ENCODE measurements around the gene SPNS2.

GRCh38 chr17:4492721-4493561, 5.7 kb upstream of the SPNS2 start:
- TF ChIP-seq POLR2AphosphoS5 (IDR thresholded peaks at IDR 0.05; ENCODE audit: borderline replicate concordance, low read depth, low read length): no peak
- TF ChIP-seq EZH2 (IDR thresholded peaks at IDR 0.05): no peak

Data from SK-N-MC (cell line).